Smooth muscle cell (in vitro differentiated cells): ENCODE measurements around the gene GPR17. TPM values are rescaled to one million over a fixed set of nuclear protein-coding genes. Genes with fewer than 3 reads are reported as not detected.

Experiments used
- DNase-seq: peaks from one replicate; lab custom pipeline; 2025; ENCODE audit not compliant: unreplicated experiment; lab: John Stamatoyannopoulos, UW
- H2AFZ ChIP-seq: fragments of 200-600 bp; sonication (generic); 2 replicates; pipeline ENCODE4 v1.6.0; 2016; ENCODE audit warnings: antibody characterized with exemption, low read depth, mild to moderate bottlenecking
- H3F3A ChIP-seq: fragments of 200-600 bp; sonication (generic); 2 replicates; pipeline ENCODE4 v1.6.0; 2017; ENCODE audit warnings: antibody characterized with exemption, low read depth
- H3K27ac ChIP-seq: fragments of 200-600 bp; sonication (generic); 2 replicates; pipeline ENCODE4 v1.5.1; 2016; ENCODE audit warnings: low read depth, mild to moderate bottlenecking
- H3K27me3 ChIP-seq: fragments of 200-600 bp; sonication (generic); 2 replicates; pipeline ENCODE4 v1.6.1; 2016; ENCODE audit warnings: low read depth, mild to moderate bottlenecking
- H3K36me3 ChIP-seq: fragments of 200-600 bp; sonication (generic); 2 replicates; pipeline ENCODE4 v1.5.1; 2016; ENCODE audit warnings: low read depth
- H3K4me1 ChIP-seq: fragments of 200-600 bp; sonication (generic); 2 replicates; pipeline ENCODE4 v1.5.1; 2016; ENCODE audit warnings: low read depth
- H3K4me2 ChIP-seq: fragments of 200-600 bp; sonication (generic); 2 replicates; pipeline ENCODE4 v1.6.0; 2016; ENCODE audit warnings: mild to moderate bottlenecking
- H3K4me3 ChIP-seq: fragments of 200-600 bp; sonication (generic); 2 replicates; pipeline ENCODE4 v1.5.1; 2016; ENCODE audit warnings: mild to moderate bottlenecking
- H3K79me2 ChIP-seq: fragments of 200-600 bp; sonication (generic); 2 replicates; pipeline ENCODE4 v1.6.0; 2016; ENCODE audit warnings: low read depth, mild to moderate bottlenecking
- H3K9ac ChIP-seq: fragments of 200-600 bp; sonication (generic); 2 replicates; pipeline ENCODE4 v1.6.0; 2016; ENCODE audit warnings: low read depth
- H3K9me3 ChIP-seq: fragments of 200-600 bp; sonication (generic); replicated peaks from 2 replicates; pipeline ENCODE4 v1.5.1; 2016; ENCODE audit warnings: low read depth
- H4K20me1 ChIP-seq: fragments of 200-600 bp; sonication (generic); 2 replicates; pipeline ENCODE4 v1.6.0; 2016; ENCODE audit warnings: low read depth
- WGBS: methylation state at CpG from one replicate; pipeline ENCODE4 v1.1.7; 2016; ENCODE audit warnings: low lambda C conversion rate; 5-methylcytosine and 5-hydroxymethylcytosine counted together
- polyA plus RNA-seq: library from polyadenylated mRNA; unstranded; fragments of >200 nt; fragmentation: Nextera tagmentation; extraction: Ambion mirVana; gene quantifications from 2 replicates; pipeline ENCODE4 v1.2.1, GENCODE V29; 2016
- total RNA-seq: library from RNA; depleted of rRNA; stranded (reverse); fragments of >200 nt; gene quantifications from 2 replicates; pipeline ENCODE4 v1.2.3, GENCODE V29; 2014
- TF ChIP-seq, protein P1 (sequence below): fragments of 200-600 bp; sonication (generic); IDR thresholded peaks from 2 replicates; pipeline ENCODE4 v1.5.1; 2017; ENCODE audit warnings: borderline replicate concordance, mild to moderate bottlenecking, antibody characterized with exemption; ENCODE audit not compliant: insufficient read depth, poor library complexity, severe bottlenecking

GPR17 gene
- total and polyA plus RNA-seq, 2 experiments from 2014 or later, result not detected

DNA sequence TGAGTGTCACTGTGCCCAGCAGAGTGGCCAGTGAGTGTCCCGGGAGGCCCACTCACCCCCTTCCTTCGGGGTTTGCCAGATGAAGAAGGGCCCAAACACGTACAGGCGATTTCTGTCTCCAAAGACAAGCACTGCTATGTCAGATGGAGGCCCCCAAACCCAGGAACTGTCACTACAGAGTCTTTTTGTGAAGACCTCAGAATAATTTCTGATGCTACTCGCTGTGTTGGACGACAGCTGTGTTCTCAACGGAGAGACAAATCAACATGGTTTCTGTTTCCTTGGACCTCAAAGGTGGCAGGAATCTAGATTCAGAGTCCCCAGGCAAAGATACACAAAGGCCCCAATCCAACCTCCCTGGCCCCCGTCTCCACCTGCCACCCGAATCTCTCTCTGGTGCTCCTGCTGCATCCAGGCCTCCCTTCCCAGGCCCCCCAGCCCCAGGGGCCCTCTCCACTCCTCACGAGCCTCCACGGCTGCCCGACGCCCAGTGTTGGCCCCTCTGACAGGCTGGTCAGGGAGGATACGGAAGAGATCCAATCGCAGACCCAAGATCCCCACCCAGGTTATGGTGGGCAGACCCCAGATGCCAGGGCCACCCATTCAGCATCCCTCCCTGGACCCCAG, 2.4 kb upstream of the GPR17 start:
- H4K20me1 ChIP-seq, result no peaks in the 10 kb centered on the region

DNA sequence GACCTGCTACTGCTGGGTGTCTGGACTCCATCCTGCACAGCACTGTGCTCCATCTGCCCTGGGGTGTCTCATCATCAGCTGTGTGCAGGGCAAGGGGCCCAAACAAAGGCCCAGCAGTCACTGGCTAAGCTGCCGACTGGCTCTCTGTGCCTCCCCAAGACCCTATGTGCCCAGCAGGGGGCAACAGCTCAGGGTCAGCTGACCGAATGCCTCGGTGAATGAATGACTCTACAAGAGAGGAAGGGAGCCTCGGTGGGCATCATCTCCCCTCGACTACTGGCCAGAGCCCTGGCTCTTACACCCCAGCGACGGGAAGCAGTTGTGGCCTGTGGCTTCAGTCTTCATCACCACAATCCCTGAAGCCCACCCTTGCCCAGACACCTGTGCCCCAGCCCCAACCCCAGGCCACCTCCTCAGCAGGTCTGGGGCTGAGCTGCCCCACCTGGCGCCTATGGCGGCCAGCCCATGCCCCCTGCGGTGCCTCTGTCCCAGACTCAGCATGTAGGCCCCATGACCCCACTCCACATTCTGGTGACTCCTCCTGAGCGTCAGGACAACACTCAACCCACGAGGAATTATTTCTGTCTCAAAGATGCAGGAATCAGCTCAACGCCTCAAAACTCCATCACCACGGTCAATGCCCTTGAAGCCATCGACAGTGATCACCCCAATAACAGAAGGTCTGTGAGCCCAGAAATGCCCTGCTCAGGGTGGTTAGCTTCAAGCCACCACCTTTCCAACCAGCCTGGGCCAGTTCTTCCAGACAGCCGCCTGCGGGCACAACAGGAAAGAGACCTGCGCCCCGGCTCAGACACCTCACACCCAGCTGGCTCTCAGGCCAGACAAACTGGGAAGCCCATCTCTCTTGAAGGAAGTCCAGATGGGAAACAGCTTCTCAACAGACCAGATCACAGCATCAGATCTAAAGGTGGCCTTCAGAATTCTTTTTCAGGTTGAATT, 1.6 kb upstream of the GPR17 start:
- Histone ChIP-seq H3K4me2 (no peak overlapping the region), H3K9ac (no peak overlapping the region), H2AFZ (no peak overlapping the region), H3K4me1 (no peaks in the 10 kb centered on the region), H3K36me3 (no peaks in the 10 kb centered on the region), H3K27ac (no peak overlapping the region), H3K9me3 (no peaks in the 10 kb centered on the region), H4K20me1 (no peaks in the 10 kb centered on the region), H3K27me3 (no peaks in the 10 kb centered on the region), H3K79me2 (no peaks in the 10 kb centered on the region), H3F3A (no peaks in the 10 kb centered on the region), H3K4me3 (no peak overlapping the region)
- WGBS, result 92% methylated on average over 19 of the region's 19 CpGs
- no peak for DNase-seq
- TF ChIP-seq, protein P1, sequence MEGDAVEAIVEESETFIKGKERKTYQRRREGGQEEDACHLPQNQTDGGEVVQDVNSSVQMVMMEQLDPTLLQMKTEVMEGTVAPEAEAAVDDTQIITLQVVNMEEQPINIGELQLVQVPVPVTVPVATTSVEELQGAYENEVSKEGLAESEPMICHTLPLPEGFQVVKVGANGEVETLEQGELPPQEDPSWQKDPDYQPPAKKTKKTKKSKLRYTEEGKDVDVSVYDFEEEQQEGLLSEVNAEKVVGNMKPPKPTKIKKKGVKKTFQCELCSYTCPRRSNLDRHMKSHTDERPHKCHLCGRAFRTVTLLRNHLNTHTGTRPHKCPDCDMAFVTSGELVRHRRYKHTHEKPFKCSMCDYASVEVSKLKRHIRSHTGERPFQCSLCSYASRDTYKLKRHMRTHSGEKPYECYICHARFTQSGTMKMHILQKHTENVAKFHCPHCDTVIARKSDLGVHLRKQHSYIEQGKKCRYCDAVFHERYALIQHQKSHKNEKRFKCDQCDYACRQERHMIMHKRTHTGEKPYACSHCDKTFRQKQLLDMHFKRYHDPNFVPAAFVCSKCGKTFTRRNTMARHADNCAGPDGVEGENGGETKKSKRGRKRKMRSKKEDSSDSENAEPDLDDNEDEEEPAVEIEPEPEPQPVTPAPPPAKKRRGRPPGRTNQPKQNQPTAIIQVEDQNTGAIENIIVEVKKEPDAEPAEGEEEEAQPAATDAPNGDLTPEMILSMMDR, result no peak

More for the DNA sequence above, 2.4 kb upstream of the GPR17 start:
- Histone ChIP-seq H3K9ac (no peak overlapping the region), H3K27me3 (no peaks in the 10 kb centered on the region), H3K4me2 (no peak overlapping the region), H3K9me3 (no peaks in the 10 kb centered on the region), H3F3A (no peaks in the 10 kb centered on the region), H2AFZ (no peak overlapping the region), H3K36me3 (no peaks in the 10 kb centered on the region), H3K79me2 (no peaks in the 10 kb centered on the region), H3K27ac (no peak overlapping the region), H3K4me1 (no peaks in the 10 kb centered on the region), H3K4me3 (no peak overlapping the region)
- TF ChIP-seq, protein P1, result no peak
- WGBS, result 96% methylated on average over 15 of the region's 15 CpGs
- DNase-seq, result no peak

DNA sequence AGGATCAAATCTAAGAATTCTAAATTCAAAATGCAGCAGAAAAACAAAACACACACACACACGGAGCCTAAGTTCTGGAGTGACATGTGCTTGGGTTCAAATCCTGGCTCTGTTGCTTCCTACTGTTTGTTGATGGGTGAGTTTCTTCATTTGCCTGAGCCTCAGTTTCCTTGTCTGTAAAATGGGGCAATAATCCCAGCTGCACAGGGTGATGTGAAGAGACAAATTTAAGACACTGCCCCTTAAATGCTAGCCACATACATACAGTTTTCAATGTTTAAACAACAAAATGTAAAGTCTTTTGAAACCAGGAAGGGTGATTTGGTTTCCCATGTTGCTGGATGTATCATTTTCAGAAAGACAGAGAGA, 943 bp upstream of the GPR17 start:
- Histone ChIP-seq H2AFZ (no peak overlapping the region), H4K20me1 (no peaks in the 10 kb centered on the region), H3K4me1 (no peaks in the 10 kb centered on the region), H3K36me3 (no peaks in the 10 kb centered on the region), H3F3A (no peaks in the 10 kb centered on the region), H3K9ac (no peak overlapping the region), H3K4me2 (no peak overlapping the region), H3K27me3 (no peaks in the 10 kb centered on the region), H3K9me3 (no peaks in the 10 kb centered on the region), H3K79me2 (no peaks in the 10 kb centered on the region), H3K4me3 (no peak overlapping the region), H3K27ac (no peak overlapping the region)
- 95% methylated on average over 1 of the region's 1 CpG for WGBS
- DNase-seq, result no peak
- TF ChIP-seq, protein P1, result no peak
